Stimulated activated CD4-positive, alpha-beta T cell treated with anti-CD3 and anti-CD28 coated beads, Interleukin-15, amount 100 ng/mL, for 24 hours (primary cell): ENCODE data around the gene CTSA.

Source experiments
- DNase-seq: peaks from one replicate; pipeline ENCODE4 v3.0.0-alpha.2; 2020

Gene CTSA

DNA sequence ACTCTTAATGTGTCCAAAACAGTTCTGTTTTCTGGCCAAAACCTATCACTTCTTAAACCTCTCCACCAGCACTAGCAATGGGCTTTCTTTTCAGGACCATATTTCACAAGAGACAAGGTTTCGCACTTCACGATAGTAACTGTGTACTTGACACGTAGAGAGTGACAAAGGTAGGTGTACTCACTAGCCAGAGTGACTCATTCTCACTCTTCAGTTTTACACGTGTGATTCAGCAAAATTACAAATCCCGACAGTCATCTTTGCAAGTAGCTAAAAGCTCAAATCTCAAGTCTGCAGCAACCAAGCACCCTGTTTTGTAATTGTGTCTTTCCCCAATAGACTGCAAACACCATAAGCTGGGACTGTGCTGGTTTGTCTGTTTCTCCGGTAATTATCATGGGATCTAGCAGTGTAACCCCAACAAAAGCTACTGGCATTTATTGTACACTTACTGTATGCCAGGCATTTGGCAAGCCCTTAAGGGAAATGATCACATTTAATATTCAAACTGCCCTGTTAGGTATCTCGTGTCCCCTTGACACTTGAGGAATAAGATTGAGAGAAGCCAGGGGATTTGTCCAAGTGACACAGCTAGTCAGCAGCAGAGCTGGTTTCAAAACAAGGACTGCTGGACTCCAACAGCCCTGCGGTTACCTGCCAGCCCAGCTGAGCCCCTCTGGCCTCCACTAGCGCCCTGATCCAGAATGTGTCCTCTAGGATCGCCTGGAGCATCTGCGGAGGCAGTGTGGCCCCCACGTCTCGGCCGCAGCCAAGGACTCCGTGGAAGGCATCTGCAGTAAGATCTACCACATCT is 53.2 kb downstream of the CTSA start:
- no peak for DNase-seq

- no peak for DNase-seq
These were observed 54.0 kb downstream of the CTSA start for GRCh38 chr20:45944965-45945677.

DNA sequence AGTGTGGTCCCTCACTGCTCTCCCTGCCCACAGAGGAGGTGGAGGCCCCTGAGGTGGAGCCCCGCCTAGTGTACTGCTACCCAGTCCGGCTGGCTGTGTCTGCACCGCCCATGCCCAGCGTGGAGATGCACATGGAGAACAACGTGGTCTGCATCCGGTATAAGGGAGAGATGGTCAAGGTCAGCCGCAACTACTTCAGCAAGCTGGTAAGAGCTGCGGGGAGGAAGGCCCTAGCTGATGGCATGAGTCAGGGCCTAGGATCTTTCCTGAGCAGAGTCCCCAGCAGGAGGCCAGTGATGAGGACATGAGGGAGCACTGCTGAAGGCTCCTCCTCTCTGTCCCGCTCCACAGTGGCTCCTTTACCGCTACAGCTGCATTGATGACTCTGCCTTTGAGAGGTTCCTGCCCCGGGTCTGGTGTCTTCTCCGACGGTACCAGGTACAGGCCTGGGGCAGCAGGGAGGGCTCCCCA is 54.6 kb downstream of the CTSA start:
- DNase-seq, result no peak

DNA sequence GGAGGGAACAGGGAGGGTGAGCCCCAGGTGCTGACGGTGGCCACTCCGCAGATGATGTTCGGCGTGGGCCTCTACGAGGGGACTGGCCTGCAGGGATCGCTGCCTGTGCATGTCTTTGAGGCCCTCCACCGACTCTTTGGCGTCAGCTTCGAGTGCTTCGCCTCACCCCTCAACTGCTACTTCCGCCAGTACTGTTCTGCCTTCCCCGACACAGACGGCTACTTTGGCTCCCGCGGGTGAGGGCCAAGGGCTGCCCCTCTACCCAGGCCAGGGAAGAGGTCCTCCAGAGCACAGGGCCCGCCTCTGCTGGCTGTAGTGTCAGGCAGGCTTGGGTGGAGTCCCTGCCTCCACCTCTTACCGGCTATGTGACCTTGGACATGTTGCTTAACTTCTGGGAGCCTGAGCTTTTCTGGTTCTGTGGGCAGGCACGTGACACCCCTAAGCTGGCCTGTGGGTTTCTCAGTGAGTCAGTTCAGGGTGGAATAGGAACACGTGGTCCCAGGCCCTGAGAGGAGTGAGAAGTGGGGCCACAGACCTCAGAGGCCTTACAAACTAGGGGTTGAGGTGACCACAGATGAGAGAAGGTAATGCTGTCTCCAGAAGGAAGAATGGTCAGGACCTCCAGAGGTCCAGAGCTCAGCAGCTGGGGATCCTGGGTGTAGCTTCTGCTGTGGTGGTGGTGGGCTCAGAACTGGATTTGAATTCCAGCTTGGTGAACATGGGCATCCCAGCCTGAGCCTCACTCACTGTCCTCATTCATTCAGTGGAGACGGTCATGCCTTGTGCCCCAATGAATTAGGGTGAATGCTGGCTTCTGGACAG is 55.2 kb downstream of the CTSA start:
- DNase-seq, result peak; percentile 36

GRCh38 chr20:45947110-45947866 is 56.2 kb downstream of the CTSA start:
- no peak for DNase-seq

GRCh38 chr20:45948261-45948733 is 57.2 kb downstream of the CTSA start:
- no peak for DNase-seq
